Measurements from ENCODE around the gene TUBB6. TPM values are rescaled to one million over a fixed set of nuclear protein-coding genes. Genes with fewer than 3 reads are reported as not detected.

Gene TUBB6
- total RNA-seq, 2 donors from 2014 or later: 7.8 to 41.6 TPM

- DNase-seq: no peak
- H3K36me3 ChIP-seq: peaks cover 13% of the 10 kb centered on the region
These were observed 54.6 kb downstream of the TUBB6 start for GRCh38 chr18:12362473-12363174.

GRCh38 chr18:12366379-12366778, 58.3 kb downstream of the TUBB6 start:
- no peaks in the 10 kb centered on the region for H3K36me3 ChIP-seq
- H3K27ac ChIP-seq: peak overlapping the region; percentile 2
- intact Hi-C loops (cut with DNase I): no loop called here
- no peak overlapping the region for H3K9ac ChIP-seq (ENCODE audit: low read depth in 2 of 2, low read length in 2 of 2)
- no peak for DNase-seq
- TF ChIP-seq CTCF (IDR thresholded peaks at IDR 0.05): no peak
- no peak overlapping the region for H3K4me3 ChIP-seq
- no peaks in the 10 kb centered on the region for H3K27me3 ChIP-seq
- no peaks in the 10 kb centered on the region for H3K9me3 ChIP-seq
- peaks cover 4% of the 10 kb centered on the region for H3K4me1 ChIP-seq

More at GRCh38 chr18:12362473-12363174, 54.6 kb downstream of the TUBB6 start:
- Histone ChIP-seq H3K4me1 (peaks cover 4% of the 10 kb centered on the region), H3K9me3 (no peaks in the 10 kb centered on the region), H3K4me3 (no peak overlapping the region), H3K27ac (no peak overlapping the region), H3K9ac (ENCODE audit: low read depth in 2 of 2, low read length in 2 of 2) (no peak overlapping the region), H3K27me3 (no peaks in the 10 kb centered on the region)
- intact Hi-C loops (cut with DNase I): no loop called here
- TF ChIP-seq CTCF (IDR thresholded peaks at IDR 0.05): no peak

- TF ChIP-seq CTCF (IDR thresholded peaks at IDR 0.05): no peak
- intact Hi-C loops (cut with DNase I): no loop called here
- DNase-seq: no peak
- H3K9ac ChIP-seq (ENCODE audit: low read depth in 2 of 2, low read length in 2 of 2): no peak overlapping the region
- H3K36me3 ChIP-seq: no peaks in the 10 kb centered on the region
- H3K4me1 ChIP-seq: peaks cover 5% of the 10 kb centered on the region
- peak overlapping the region; percentile 2 for H3K27ac ChIP-seq
- no peak overlapping the region for H3K4me3 ChIP-seq
- H3K9me3 ChIP-seq: no peaks in the 10 kb centered on the region
- no peaks in the 10 kb centered on the region for H3K27me3 ChIP-seq
These were observed 58.7 kb downstream of the TUBB6 start for GRCh38 chr18:12366784-12367183.

GRCh38 chr18:12369211-12369610, 61.2 kb downstream of the TUBB6 start:
- Histone ChIP-seq H3K4me3 (no peak overlapping the region), H3K36me3 (no peaks in the 10 kb centered on the region), H3K9ac (ENCODE audit: low read depth in 2 of 2, low read length in 2 of 2) (no peak overlapping the region), H3K9me3 (no peaks in the 10 kb centered on the region), H3K4me1 (peaks cover 18% of the 10 kb centered on the region), H3K27me3 (no peaks in the 10 kb centered on the region), H3K27ac (no peak overlapping the region)
- DNase-seq: no peak
- TF ChIP-seq CTCF (IDR thresholded peaks at IDR 0.05): no peak
- intact Hi-C loops (cut with DNase I): no loop called here

GRCh38 chr18:12371590-12371989, 63.5 kb downstream of the TUBB6 start:
- no peak for DNase-seq
- H3K36me3 ChIP-seq: no peaks in the 10 kb centered on the region
- peak overlapping the region in 1 of 2 donors; percentile 51 for H3K9ac ChIP-seq (ENCODE audit: low read depth in 2 of 2, low read length in 2 of 2)
- no peak overlapping the region for H3K4me3 ChIP-seq
- no peaks in the 10 kb centered on the region for H3K27me3 ChIP-seq
- intact Hi-C loops (cut with DNase I): loop anchor here (10.0 kb wide), 1 partner anchor 47 kb away; no protein-coding TSS in a partner anchor
- H3K27ac ChIP-seq: peak overlapping the region; percentile 61
- no peak for TF ChIP-seq CTCF (IDR thresholded peaks at IDR 0.05)
- no peaks in the 10 kb centered on the region for H3K9me3 ChIP-seq
- peaks cover 26% of the 10 kb centered on the region for H3K4me1 ChIP-seq

Measured in colonic mucosa (tissue), 4 donors.